SK-N-SH (cell line): ENCODE results near the gene C1orf35. TPM values are rescaled to one million over a fixed set of nuclear protein-coding genes. Genes with fewer than 3 reads are reported as not detected.

Source experiments
- CTCF ChIA-PET: fragments of 300-600, 350-600 bp; formaldehyde crosslinking; extraction: SDS; loops from one replicate; lab custom pipeline; 2021; lab: Yijun Ruan, JAX
- POLR2A ChIA-PET: fragments of 350-600 bp; sonication (Branson Sonifier 250); formaldehyde crosslinking; extraction: SDS; loops from one replicate; lab custom pipeline; 2020; ENCODE audit warnings: antibody characterized with exemption, inconsistent platforms; lab: Yijun Ruan, JAX
- DNase-seq: peaks from one replicate; pipeline ENCODE4 v3.0.0; 2012
- H2AFZ ChIP-seq: fragments of 200-600 bp; sonication (generic); 2 replicates; pipeline ENCODE4 v1.8.1; 2016; ENCODE audit warnings: antibody characterized with exemption, mild to moderate bottlenecking, low read depth
- H3F3A ChIP-seq: fragments of 200-600 bp; sonication (generic); replicated peaks from 2 replicates; pipeline ENCODE3; 2016; ENCODE audit warnings: antibody characterized with exemption, mild to moderate bottlenecking; ENCODE audit not compliant: insufficient read depth
- H3K27ac ChIP-seq, 2 experiments: fragments of 200-500 bp in 1 of 2; fragments of 200-600 bp in 1 of 2; sonication (Bioruptor generic) in 1 of 2; sonication (generic), shearing (Covaris generic) in 1 of 2; 2 replicates each; pipeline versions ENCODE4 v1.5.1 to v1.6.1; 2014 to 2016; ENCODE audit warnings: low read depth in 2 of 2, inconsistent platforms in 1 of 2, low read length in 1 of 2, mild to moderate bottlenecking in 1 of 2, mixed read lengths in 1 of 2
- H3K27me3 ChIP-seq: fragments of 200-600 bp; sonication (generic), shearing (Covaris generic); 2 replicates; pipeline ENCODE4 v1.6.1; 2016; ENCODE audit warnings: mixed run types; ENCODE audit not compliant: insufficient read depth
- H3K36me3 ChIP-seq, 2 experiments: fragments of 200-500 bp in 1 of 2; fragments of 200-600 bp in 1 of 2; sonication (Bioruptor generic) in 1 of 2; sonication (generic) in 1 of 2; replicated peaks in 1 of 2; 2 replicates each; pipeline versions ENCODE3 to v1.5.1; 2014 to 2016; ENCODE audit warnings: low read length in 1 of 2, mild to moderate bottlenecking in 1 of 2; ENCODE audit not compliant: insufficient read depth in 2 of 2, control insufficient read depth in 1 of 2
- H3K4me1 ChIP-seq, 2 experiments: fragments of 200-500 bp in 1 of 2; fragments of 200-600 bp in 1 of 2; sonication (Bioruptor generic) in 1 of 2; sonication (generic), shearing (Covaris generic) in 1 of 2; 2 replicates each; pipeline versions ENCODE4 v1.5.1 to v1.6.1; 2014 to 2016; ENCODE audit warnings: low read depth in 1 of 2, low read length in 1 of 2, mixed run types in 1 of 2; ENCODE audit not compliant: insufficient read depth in 2 of 2, control insufficient read depth in 1 of 2
- H3K4me2 ChIP-seq: fragments of 200-600 bp; sonication (generic), shearing (Covaris generic); 2 replicates; pipeline ENCODE4 v1.6.1; 2017; ENCODE audit warnings: mixed run types
- H3K4me3 ChIP-seq, 2 experiments: fragments of 200-500 bp in 1 of 2; fragments of 200-600 bp in 1 of 2; sonication (Bioruptor generic) in 1 of 2; sonication (generic), shearing (Covaris generic) in 1 of 2; 2 replicates each; pipeline versions ENCODE4 v1.5.1 to v1.8.1; 2014 to 2016; ENCODE audit warnings: low read depth in 2 of 2, inconsistent platforms in 1 of 2, low read length in 1 of 2, mild to moderate bottlenecking in 1 of 2, mixed read lengths in 1 of 2, moderate library complexity in 1 of 2
- H3K79me2 ChIP-seq: fragments of 200-600 bp; sonication (generic); 2 replicates; pipeline ENCODE4 v1.8.1; 2017; ENCODE audit warnings: mild to moderate bottlenecking; ENCODE audit not compliant: insufficient read depth
- H3K9ac ChIP-seq: fragments of 200-600 bp; sonication (generic); 2 replicates; pipeline ENCODE4 v1.6.1; 2017; ENCODE audit warnings: mixed run types
- H3K9me2 ChIP-seq: fragments of 200-600 bp; sonication (generic); 2 replicates; pipeline ENCODE4 v1.6.1; 2017; ENCODE audit warnings: mixed run types
- H3K9me3 ChIP-seq: fragments of 200-600 bp; sonication (generic); 2 replicates; pipeline ENCODE4 v1.6.1; 2017; ENCODE audit warnings: mixed run types, mild to moderate bottlenecking, moderate library complexity
- H4K20me1 ChIP-seq: fragments of 200-600 bp; sonication (generic); 2 replicates; pipeline ENCODE4 v1.6.1; 2017; ENCODE audit warnings: mild to moderate bottlenecking, mixed run types; ENCODE audit not compliant: insufficient read depth
- EZH2phosphoT487 ChIP-seq: fragments of 200-600 bp; sonication (generic); IDR thresholded peaks from 2 replicates; pipeline ENCODE4 v1.6.1; 2017; ENCODE audit warnings: low read depth, mixed run types, mild to moderate bottlenecking, antibody characterized with exemption, moderate library complexity, borderline replicate concordance
- FOXJ3 ChIP-seq: sonication (generic); formaldehyde crosslinking; IDR thresholded peaks from 2 replicates; pipeline ENCODE4 v1.5.1; 2020; ENCODE audit warnings: mild to moderate bottlenecking, missing genetic modification reagents
- FOXM1 ChIP-seq: IDR thresholded peaks from 2 replicates; pipeline ENCODE4 v1.4.0; 2012; ENCODE audit warnings: low read depth, mild to moderate bottlenecking
- GABPA ChIP-seq: IDR thresholded peaks from 2 replicates; pipeline ENCODE4 v1.4.0; 2012; ENCODE audit warnings: low read depth, mild to moderate bottlenecking
- JUND ChIP-seq: IDR thresholded peaks from 2 replicates; pipeline ENCODE4 v1.4.0; 2012
- MXI1 ChIP-seq: IDR thresholded peaks from 2 replicates; pipeline ENCODE4 v1.6.1; 2012; ENCODE audit warnings: mild to moderate bottlenecking, low read depth, low read length, improper control_type of control experiment
- POLR2AphosphoS5 ChIP-seq: IDR thresholded peaks from 2 replicates; pipeline ENCODE4 v1.6.1; 2012; ENCODE audit warnings: low read depth, low read length
- RCOR1 ChIP-seq: fragments of 150-350 bp; IDR thresholded peaks from 2 replicates; pipeline ENCODE4 v1.6.1; 2017; ENCODE audit warnings: antibody characterized with exemption, low read length
- SIN3A ChIP-seq: IDR thresholded peaks from 2 replicates; pipeline ENCODE4 v1.6.1; 2012; ENCODE audit warnings: low read depth, mild to moderate bottlenecking, low read length, moderate library complexity, borderline replicate concordance
- TCF12 ChIP-seq: IDR thresholded peaks from 2 replicates; pipeline ENCODE4 v1.4.0; 2012
- TEAD4 ChIP-seq: IDR thresholded peaks from 2 replicates; pipeline ENCODE4 v1.4.0; 2012; ENCODE audit warnings: mild to moderate bottlenecking, borderline replicate concordance; ENCODE audit not compliant: insufficient read depth
- WGBS: methylation state at CpG from one replicate; pipeline ENCODE4 v1.1.6; 2017; ENCODE audit warnings: low lambda C conversion rate; 5-methylcytosine and 5-hydroxymethylcytosine counted together
- polyA plus RNA-seq, 3 experiments: library from polyadenylated mRNA; depleted of rRNA; stranded (reverse); fragments of >200 nt; gene quantifications; 2 replicates each; pipeline ENCODE4 v1.2.3, GENCODE V29; 2012
- TF ChIP-seq, protein P1 (sequence below): IDR thresholded peaks from 2 replicates; pipeline ENCODE4 v1.4.0; 2012; ENCODE audit warnings: low read depth, borderline replicate concordance
- TF ChIP-seq, protein P2 (sequence below): IDR thresholded peaks from 2 replicates; pipeline ENCODE4 v1.4.0; 2012; ENCODE audit warnings: low read depth, borderline replicate concordance

Gene C1orf35
- polyA plus RNA-seq, 1 of the 3 experiments (the other 2 are of a cell fraction), result 42.9 TPM

GRCh38 chr1:228100822-228101613, 2.1 kb downstream of the C1orf35 start:
- Histone ChIP-seq H3K27me3 (no peaks in the 10 kb centered on the region), H3K36me3 (peaks cover 28 to 55% of the 10 kb centered on the region in 2 experiments), H3K9me2 (no peaks in the 10 kb centered on the region), H3K4me1 (peaks cover 4 to 25% of the 10 kb centered on the region in 2 experiments; a peak in 3 of 4 replicates), H2AFZ (no peak overlapping the region), H4K20me1 (peaks cover 59% of the 10 kb centered on the region), H3K9me3 (no peaks in the 10 kb centered on the region), H3K27ac (peak overlapping the region in 1 of 2 experiments; percentile 11; a peak in 1 of 4 replicates), H3K4me3 (peak overlapping the region in 1 of 2 experiments; percentile 98; a peak in 1 of 4 replicates), H3K4me2 (peak overlapping the region; percentile 77), H3K79me2 (peaks cover 73% of the 10 kb centered on the region), H3K9ac (no peak overlapping the region; the same call in 1 of the 2 replicates), H3F3A (peaks cover 31% of the 10 kb centered on the region)
- DNase-seq, result peak; percentile 11
- ChIA-PET CTCF (interaction anchor here (0.9 to 1.4 kb wide), 2 partner anchors 30 to 102 kb away, joined by 3 to 6 read pairs; no protein-coding TSS in a partner anchor), POLR2A (no interaction called here)
- TF ChIP-seq FOXJ3 (CRISPR knock-in tag), result no peak
- TF ChIP-seq TCF12, result no peak
- no peak for TF ChIP-seq EZH2phosphoT487
- no peak for TF ChIP-seq SIN3A
- TF ChIP-seq, protein P1, sequence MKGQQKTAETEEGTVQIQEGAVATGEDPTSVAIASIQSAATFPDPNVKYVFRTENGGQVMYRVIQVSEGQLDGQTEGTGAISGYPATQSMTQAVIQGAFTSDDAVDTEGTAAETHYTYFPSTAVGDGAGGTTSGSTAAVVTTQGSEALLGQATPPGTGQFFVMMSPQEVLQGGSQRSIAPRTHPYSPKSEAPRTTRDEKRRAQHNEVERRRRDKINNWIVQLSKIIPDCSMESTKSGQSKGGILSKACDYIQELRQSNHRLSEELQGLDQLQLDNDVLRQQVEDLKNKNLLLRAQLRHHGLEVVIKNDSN, result no peak
- no peak for TF ChIP-seq RCOR1
- no peak for TF ChIP-seq GABPA
- TF ChIP-seq POLR2AphosphoS5, result peak; percentile 26; the same call in 1 of the 2 replicates
- no peak for TF ChIP-seq FOXM1
- WGBS, result 89% methylated on average over 8 of the region's 12 CpGs

GRCh38 chr1:228099331-228099732, 3.8 kb downstream of the C1orf35 start:
- 100% methylated on average over 4 of the region's 4 CpGs for WGBS
- Histone ChIP-seq H3K9me2 (no peaks in the 10 kb centered on the region), H3F3A (peaks cover 31% of the 10 kb centered on the region), H3K4me1 (peaks cover 4 to 18% of the 10 kb centered on the region in 2 experiments; a peak in 3 of 4 replicates), H3K9ac (no peak overlapping the region), H2AFZ (no peak overlapping the region), H3K4me3 (no peak overlapping the region), H3K27me3 (no peaks in the 10 kb centered on the region), H3K27ac (no peak overlapping the region), H3K79me2 (peaks cover 89% of the 10 kb centered on the region), H3K9me3 (no peaks in the 10 kb centered on the region), H4K20me1 (peaks cover 76% of the 10 kb centered on the region), H3K4me2 (no peak overlapping the region), H3K36me3 (peaks cover 41 to 54% of the 10 kb centered on the region in 2 experiments)
- ChIA-PET CTCF (interaction anchor here (1.3 kb wide), 1 partner anchor 8 kb away, joined by 4 read pairs; no protein-coding TSS in a partner anchor), POLR2A (interaction anchor here (0.9 kb wide), 1 partner anchor 17 kb away, joined by 4 read pairs; no protein-coding TSS in a partner anchor)
- TF ChIP-seq, protein P1, result no peak
- TF ChIP-seq MXI1 (no peak), TEAD4 (no peak), GABPA (no peak), TCF12 (no peak), JUND (no peak)
- TF ChIP-seq, protein P2, sequence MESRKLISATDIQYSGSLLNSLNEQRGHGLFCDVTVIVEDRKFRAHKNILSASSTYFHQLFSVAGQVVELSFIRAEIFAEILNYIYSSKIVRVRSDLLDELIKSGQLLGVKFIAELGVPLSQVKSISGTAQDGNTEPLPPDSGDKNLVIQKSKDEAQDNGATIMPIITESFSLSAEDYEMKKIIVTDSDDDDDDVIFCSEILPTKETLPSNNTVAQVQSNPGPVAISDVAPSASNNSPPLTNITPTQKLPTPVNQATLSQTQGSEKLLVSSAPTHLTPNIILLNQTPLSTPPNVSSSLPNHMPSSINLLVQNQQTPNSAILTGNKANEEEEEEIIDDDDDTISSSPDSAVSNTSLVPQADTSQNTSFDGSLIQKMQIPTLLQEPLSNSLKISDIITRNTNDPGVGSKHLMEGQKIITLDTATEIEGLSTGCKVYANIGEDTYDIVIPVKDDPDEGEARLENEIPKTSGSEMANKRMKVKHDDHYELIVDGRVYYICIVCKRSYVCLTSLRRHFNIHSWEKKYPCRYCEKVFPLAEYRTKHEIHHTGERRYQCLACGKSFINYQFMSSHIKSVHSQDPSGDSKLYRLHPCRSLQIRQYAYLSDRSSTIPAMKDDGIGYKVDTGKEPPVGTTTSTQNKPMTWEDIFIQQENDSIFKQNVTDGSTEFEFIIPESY, result no peak
- no peak for DNase-seq
